SK-N-DZ (cell line): ENCODE measurements around the gene SPACA6. TPM values are rescaled to one million over a fixed set of nuclear protein-coding genes. Genes with fewer than 3 reads are reported as not detected.
"Not testable (repeated sequence)": the region's sequence is repeated elsewhere in the genome, so short reads cannot be mapped to it uniquely, and the experiment has no call there.

Source experiments
- DNase-seq: peaks from one replicate; pipeline ENCODE4 v3.0.0-alpha.2; 2015; ENCODE audit warnings: low spot score
- polyA plus RNA-seq, 2 experiments: library from polyadenylated mRNA; depleted of rRNA; stranded (reverse); fragments of >200 nt; gene quantifications; 2 replicates each; pipeline ENCODE4 v1.2.3, GENCODE V29; 2014

The SPACA6 gene
- 3.5 and 4.7 TPM in 2 replicates for polyA plus RNA-seq (2014; cell fraction: cytosol; rRNA removed)
- polyA plus RNA-seq (2014; cell fraction: nucleus; rRNA removed): 43.3 and 54.7 TPM in 2 replicates

- no peak for DNase-seq
Observed at GRCh38 chr19:51693260-51693659, at the start of gene SPACA6. Gene SPACA6, plus strand, starts transcription at chr19:51693330. Its CDS starts 197 bp downstream, at chr19:51693527.

- no peak for DNase-seq
Observed at GRCh38 chr19:51644636-51645271, 48.4 kb upstream of the SPACA6 start.

GRCh38 chr19:51646730-51647129, 46.4 kb upstream of the SPACA6 start, which contains the start of gene SIGLEC14:
Gene SIGLEC14, minus strand, starts transcription at chr19:51646825. Its CDS starts 66 bp downstream, at chr19:51646759.
- not testable (repeated sequence) for DNase-seq

- no peak for DNase-seq
Observed at GRCh38 chr19:51647318-51647717, 45.8 kb upstream of the SPACA6 start.

GRCh38 chr19:51651216-51651846, 41.8 kb upstream of the SPACA6 start:
- no peak for DNase-seq

GRCh38 chr19:51652266-51652665, 40.9 kb upstream of the SPACA6 start:
- no peak for DNase-seq

- DNase-seq: no peak
Observed at GRCh38 chr19:51653162-51653561, 40.0 kb upstream of the SPACA6 start.

- DNase-seq: no peak
Observed at GRCh38 chr19:51654783-51655182, 38.3 kb upstream of the SPACA6 start.

GRCh38 chr19:51660975-51661600, 32.0 kb upstream of the SPACA6 start:
- peak; percentile 43 for DNase-seq

- no peak for DNase-seq
Observed at GRCh38 chr19:51663650-51664049, 29.5 kb upstream of the SPACA6 start.

- no peak for DNase-seq
Observed at GRCh38 chr19:51664131-51664530, 29.0 kb upstream of the SPACA6 start.

GRCh38 chr19:51664997-51665396, 28.1 kb upstream of the SPACA6 start:
- DNase-seq: no peak

GRCh38 chr19:51668216-51668615, 24.9 kb upstream of the SPACA6 start:
- DNase-seq: no peak

- not testable (repeated sequence) for DNase-seq
Observed at GRCh38 chr19:51675911-51676565, 17.1 kb upstream of the SPACA6 start.

GRCh38 chr19:51676566-51677083, 16.5 kb upstream of the SPACA6 start:
- no peak for DNase-seq

- DNase-seq: no peak
Observed at GRCh38 chr19:51680474-51680873, 12.7 kb upstream of the SPACA6 start.

- DNase-seq: peak; percentile 48
Observed at GRCh38 chr19:51681286-51681941, 11.7 kb upstream of the SPACA6 start.

GRCh38 chr19:51686171-51686570, 7.0 kb upstream of the SPACA6 start:
- no peak for DNase-seq

GRCh38 chr19:51687791-51688670, 5.1 kb upstream of the SPACA6 start:
- peak; percentile 73 for DNase-seq
